ENCODE results near the gene POLE4.

The POLE4 gene

DNA sequence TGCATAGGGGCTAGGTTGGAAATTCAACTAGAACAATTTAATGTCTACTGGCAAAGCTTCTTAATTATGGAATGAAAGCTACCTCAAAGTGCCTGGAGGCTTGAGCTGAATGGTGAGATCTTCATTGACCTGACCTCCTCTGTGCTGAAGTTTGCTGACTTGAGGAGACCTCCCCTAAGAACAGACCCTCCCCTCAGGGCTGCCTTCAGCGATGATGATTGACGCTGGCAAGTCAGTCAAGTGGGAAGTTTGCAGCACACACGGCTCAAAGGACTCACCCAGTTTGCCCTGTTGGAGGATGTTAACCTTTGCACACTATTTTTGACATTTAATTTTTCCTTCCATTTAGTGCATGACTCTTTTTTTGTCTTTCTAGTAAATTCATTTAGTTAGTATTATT, 17.2 kb upstream of the POLE4 start:
- DNase-seq: no peak

DNA sequence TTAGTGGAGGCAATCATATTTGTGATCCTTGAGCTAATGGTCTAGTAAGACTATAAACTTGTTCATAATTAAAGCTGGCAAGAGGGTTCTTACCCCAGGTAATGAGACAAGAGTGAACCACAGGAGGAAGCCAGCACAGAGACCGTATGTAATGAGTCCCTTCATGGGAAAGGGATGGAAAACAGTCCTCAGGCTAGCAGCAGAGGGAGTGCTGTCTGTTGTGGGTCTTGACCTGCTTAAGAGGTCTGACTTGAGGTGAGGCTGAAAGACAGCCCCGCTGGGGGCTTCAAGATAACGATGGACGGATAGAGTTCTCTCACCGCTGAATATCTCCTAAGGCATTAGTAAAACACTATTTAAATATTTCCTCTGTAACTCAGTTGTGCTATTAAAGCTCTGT, 16.2 kb upstream of the POLE4 start:
- no peak for DNase-seq

DNA sequence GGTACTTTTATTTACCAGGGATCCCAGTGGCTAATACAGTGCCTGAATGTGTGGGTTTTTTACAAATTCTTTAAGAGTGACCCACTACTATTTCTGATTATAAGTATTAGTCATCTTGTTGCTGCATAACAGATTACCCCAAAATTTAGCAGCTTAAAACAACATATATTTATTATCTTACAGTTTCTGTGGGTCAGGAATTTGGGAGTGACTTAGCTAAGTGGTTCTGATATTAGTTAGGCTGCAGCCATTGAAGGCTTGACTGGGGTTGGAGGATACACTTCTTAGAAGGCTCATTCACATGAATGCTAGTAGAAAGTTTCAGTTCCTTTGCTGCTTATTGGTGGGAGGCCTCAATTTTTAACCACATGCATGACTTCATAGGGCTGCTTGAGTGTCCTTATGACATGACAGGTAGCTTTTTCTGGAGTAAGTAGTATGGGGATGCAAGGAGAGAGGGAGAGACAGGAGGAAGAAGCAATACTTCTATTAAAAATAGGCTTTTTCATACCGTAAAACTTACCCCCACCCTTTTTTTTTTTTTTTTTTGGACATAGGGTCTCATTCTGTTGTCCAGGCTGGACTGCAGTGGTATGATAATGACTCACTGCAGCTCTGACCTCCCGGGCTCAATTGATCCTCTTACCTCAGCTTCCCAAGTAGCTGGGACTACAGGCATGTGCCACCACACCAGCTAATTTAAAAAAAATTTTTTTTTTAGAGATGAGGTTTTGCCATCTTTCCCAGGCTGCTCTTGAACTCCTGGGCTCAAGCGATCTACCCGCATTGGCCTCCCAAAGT, 13.3 kb upstream of the POLE4 start:
- peak; percentile 26 for DNase-seq

DNA sequence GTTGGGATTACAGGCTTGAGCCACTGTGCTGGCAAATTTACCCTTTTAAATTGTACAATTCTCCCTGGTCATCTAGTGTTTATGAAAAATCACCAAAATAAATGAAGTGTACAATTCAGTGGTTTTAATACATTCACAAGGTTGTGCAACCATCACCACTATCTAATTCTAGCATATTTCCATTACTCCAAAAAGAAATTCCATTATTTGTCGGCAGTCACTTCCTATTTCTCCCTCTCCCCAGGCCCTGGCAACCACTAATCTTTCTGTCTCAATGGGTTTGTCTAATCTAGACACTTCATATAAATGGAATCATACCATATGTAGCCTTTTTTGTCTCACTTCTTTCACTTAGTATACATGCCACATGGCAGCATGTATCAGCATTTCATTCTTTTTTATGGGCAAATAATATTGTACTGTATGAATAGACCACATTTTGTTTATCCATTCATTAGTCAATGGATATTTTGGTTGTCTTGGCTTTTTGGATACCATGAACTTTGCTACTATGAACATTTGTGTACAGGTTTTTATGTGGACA, 12.6 kb upstream of the POLE4 start:
- DNase-seq: peak; percentile 49

DNA sequence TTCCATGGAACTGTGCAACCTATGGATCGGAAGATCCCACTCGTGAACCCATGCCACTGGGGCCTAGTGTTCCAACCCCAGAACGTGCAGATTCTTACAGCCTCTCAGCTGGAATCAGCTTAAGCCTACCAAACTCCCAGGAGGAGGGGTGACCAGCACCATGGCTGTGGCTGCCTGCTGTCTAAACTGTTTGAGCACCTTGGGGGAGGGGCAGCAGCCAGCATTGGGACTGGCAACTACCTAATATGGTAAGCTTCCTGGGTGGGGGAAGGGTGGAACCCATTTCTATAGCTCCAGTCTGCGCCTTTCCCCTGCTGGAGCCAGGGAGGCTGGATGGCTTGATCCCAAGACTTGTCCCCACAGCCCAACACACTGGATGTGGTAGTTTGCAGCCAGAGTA, 10.7 kb upstream of the POLE4 start:
- no peak for DNase-seq

DNA sequence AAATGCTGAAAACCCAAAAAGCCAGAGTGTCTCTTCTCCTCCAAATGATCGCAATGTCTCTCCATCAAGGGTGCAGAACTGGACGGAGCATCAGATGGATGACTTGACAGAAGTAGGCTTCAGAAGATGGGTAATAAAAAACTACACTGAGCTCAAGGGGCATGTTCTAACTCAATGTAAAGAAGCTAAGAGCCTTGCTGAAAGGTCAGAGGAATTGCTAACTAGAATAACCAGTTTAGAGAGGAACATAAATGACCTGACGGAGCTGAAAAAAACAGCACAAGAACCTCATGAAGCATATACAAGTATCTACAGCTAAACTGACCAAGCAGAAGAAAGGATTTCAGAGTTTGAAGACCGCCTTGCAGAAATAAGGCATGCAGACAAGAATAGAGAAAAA, 9.7 kb upstream of the POLE4 start:
- no peak for DNase-seq

DNA sequence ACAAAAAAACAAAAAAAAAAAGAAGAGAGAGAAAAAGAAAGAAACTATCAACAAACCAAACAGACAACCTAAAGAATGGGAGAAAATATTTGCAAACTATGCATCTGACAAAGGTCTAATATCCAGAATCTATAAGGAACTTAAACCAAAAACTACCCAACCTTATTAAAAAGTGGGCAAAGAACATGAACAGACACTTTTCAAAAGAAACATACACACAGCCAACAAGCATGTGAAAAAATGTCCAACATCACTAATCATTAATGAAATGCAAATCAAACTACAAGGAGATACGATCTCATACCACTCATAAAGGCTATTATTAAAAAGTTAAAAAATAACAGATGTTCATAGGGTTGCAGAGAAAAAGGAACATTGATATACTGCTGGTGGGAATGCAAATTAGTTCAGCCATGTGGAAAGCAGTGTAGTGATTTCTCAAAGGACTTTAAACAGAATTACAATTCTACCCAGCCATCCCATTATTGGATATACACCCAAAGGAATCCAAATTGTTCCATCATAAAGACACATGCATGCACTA, 7.2 kb upstream of the POLE4 start:
- DNase-seq: no peak

DNA sequence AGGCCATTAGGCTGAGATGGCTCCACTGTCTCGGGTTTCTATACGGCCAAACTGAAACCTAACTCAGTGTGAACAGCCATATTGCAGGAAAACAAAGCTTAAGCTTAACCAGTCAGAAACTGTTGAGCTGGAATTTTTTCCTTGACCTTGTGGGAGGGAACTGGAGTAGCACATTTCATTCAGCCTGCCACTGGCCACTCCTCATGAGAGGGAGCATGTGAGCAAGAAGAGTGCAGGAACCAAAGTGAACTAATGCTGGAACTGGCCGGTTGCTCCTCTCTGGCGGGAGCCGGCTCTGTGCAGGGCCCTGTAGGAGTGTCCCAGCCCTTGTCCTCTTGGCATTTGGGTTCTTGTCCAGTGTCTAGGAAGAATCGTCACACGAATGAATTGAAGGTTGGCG, 5.9 kb upstream of the POLE4 start:
- no peak for DNase-seq

DNA sequence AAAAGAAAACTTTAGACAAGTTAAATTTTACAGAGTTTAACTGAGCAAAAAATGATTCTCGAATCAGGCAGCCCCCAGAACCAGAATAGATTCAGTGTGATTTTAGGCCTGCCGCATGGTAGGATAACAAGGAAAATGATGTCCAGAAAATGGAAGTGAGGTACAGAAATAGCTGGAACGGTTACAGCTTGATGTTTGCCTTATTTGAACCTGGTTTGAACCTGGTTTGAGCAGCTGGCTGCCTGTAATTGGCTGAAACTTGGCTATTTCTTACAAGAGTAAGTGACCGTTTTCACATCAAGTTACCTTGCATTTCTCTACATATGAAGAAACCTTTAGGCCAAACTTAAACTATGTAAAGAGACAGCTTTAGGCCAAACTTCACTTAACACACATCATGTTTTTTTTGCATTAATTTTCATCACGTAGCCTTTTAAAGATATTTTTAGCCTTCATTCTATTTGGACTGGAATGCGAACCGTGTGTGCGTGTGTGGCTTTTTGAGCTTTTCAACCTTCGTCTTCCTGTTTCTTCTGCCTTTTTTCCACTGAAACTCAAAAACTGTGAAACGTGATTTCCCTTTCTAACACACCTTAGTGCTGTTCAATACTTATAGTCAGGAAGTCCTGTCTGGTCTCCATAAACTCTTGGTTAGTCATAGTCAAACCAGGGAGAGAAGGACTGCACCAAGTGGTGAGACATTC, 4.5 kb upstream of the POLE4 start:
- no peak for DNase-seq

DNA sequence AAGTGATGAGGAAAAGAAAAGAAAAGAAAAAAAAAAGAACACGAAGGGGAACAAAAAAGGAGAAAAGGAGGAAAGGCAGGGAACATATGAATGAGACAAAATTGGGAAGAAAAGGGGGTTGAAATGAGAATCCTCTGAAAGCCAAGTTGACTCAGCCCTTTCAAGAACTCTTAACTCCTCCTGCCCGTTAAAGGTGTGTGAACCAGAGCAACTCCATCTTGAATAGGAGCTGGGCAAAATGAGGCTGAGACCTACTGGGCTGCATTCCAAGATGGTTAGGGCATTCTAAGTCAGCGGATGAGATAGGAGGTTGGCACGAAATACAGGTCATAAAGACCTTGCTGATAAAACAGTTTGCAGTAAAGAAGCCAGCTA, 4.0 kb upstream of the POLE4 start:
- DNase-seq: no peak

DNA sequence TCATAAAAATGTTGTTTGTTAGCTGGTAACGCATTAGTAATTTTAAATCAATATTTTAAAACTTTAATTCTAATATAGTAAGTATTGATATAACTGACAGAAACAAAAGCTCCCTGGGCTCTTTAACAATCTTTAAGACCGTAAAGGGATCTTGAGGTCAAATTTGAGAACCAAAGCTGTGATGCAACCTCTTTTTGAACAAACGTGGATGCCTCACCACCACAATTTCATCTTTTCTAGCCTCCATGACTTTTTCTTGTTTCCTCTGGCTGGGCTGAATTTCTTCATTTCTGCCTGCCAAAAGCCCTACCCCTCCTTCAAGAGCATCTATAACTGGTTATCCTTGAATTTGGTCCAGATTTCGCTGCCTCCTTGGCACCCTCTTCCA, 563 bp upstream of the POLE4 start:
- no peak for DNase-seq

DNA sequence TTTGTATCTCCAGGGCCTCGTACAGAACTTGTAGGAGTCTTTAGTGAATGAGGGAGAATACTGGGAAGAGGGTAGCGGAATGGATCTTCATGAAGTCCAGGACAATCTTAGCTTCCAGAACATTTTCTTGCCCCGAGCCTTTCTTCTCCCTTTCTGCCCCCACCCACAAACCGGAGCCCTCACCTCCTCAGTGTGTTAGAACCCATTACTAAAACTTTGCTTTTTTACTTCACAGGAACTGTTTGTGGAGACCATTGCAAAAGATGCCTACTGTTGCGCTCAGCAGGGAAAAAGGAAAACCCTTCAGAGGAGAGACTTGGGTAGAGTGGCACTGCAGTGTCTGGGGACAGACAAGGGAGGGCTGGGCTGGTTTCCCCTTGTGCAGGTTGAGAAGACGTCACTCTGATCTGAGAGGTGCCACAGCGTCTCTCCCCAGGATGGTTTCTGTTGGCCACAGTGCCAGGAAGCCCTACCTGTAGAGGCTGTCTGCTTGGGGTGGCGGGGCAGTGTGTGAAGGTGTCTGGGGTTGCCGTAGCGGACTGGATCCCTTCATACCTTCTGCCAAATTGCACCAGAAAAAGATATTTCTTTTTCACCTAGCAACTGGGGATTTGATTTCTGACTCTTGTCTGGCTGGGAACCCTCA, 786 bp downstream of the POLE4 start:
- DNase-seq: no peak

DNA sequence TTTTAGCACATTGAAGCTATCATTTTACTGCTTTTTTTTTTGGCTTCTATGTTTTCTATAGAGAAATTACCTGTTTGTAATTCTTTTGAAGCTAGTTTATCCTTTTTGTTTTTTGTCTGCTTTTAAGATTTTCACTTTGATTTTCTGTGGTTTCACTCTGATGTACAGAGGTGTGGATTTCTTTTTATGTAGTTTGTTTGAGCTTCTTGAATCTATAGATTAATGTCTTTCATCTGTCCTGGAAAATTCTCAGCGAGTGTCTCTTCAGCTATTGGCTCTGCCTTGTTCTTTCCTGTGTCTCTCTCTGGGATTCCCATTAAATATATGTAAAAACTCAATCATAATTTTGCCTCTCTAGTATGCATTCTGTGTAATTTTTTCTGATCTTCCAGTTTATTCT, 8.4 kb downstream of the POLE4 start:
- DNase-seq: no peak

DNA sequence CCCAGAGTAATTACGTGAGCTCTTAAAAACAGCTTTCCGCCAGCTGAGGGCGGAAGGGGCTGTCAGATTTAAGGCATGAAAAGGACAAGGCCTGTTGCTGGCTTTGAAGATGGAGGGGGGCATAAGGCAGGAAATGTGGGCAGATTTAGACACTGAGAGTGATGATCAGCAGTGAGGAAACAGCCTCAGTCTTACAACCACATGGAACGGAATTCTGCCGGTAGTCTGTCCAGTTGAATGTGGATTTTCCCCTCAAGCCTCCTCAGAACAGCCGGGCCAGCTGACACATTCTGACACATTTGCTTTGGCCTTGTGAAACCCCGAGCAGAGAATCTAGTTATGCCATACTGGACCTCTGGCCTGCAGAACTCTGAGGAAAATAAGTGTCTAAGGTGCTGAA, 16.6 kb downstream of the POLE4 start:
- DNase-seq: no peak

DNA sequence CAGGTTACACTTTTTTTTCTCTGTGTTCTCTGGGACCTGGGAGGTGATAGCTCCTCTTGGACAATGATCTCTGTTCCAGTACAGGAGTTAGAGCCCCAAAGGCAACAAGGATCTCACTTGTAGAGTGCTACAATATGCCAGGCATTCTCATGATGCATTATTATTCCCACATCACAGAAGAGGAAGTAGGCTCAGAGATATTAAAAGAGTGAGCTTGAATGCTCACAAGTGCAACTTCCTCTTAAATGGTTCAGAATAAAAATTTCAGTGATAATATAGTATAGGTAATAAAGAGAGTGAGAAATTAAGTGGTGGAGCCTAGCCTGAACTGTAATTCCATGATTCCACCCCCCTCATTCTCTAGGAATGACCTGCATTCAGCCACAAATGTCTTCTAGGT, 21.4 kb downstream of the POLE4 start:
- DNase-seq: no peak

DNA sequence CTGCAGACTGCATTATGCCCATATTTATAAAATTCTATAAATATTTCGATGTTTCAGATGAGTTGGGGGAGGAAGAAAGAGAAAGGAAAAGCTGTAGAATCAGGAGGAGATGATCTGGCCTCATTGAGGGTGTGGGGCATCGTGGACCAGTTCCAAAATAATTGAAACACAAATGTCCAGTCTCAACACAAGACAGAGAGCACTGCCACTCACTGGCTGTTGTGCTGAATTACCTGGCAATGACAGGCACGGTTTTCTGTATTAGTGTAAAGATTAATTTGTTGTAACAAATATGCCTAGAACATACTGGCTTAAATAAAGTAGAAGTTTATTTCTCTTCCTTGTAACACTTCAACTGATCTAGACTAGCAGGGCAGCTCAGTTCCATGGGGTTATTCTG, 24.1 kb downstream of the POLE4 start:
- no peak for DNase-seq

DNA sequence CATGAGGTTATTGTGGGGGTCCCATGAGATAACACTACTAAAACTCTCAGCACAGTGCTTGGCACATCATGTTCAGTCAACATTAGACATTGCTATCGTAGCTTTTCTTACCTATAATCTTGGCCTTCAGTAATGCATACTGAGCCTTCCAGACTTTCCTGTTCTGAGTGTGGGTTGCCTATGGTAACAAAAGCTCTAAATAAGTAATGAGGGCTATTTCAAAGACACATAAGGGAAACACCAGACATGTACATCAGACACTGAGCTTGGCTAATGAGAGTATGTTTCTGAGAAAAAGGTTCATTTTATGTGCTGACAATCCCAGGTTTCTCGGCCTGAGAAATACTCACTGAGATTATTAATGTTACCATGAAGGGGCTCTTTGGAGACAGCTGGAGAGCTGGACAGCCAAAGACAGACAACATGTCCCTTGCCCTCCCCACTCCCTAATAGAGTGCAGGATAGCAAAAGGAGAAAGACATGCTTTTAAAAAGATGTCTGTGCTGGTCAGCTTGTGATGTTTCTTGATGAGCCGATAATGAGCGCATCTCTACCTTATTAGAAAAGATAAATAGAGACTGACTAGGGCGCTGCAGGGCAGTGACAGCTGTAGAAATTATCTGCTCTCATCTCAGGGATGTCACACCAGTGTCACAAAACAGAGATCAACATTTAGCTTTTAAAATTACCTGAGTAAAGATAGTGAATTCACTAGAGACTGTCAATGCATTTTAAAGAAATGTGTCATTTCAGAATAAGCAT, 25.4 kb downstream of the POLE4 start:
- no peak for DNase-seq

DNA sequence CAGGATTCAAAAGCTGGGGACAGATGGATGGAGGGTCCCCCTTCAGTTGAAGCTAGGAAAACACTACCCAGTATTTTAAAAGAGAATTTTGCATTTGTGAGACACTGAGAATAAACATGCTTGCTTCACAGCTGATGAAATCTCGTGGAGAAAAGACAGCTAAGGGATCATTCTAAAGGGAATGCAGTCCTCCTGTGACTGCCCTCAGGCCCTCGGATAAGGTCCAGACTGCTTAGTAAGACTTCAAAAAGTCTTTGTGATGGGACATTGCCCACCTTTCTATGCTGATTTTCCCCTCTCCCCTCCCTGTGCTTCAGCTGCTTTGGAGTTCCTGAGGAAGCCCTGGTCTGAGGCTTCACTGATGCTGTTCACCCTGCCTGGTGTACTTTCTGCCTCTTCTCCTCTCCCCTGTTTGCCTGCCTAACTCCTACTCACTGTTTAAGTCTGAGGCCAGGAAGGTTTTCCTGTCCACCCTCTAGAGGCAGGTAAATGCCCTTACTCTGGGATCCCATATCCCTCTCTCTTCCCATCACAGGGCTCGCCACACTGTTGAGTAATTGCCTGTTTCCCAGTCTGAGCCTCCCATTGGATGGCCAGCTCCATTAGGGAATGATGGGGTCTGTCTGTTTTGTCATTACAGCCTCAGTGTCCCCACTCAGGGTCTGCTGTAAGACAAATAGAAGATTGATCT, 26.6 kb downstream of the POLE4 start:
- no peak for DNase-seq

DNA sequence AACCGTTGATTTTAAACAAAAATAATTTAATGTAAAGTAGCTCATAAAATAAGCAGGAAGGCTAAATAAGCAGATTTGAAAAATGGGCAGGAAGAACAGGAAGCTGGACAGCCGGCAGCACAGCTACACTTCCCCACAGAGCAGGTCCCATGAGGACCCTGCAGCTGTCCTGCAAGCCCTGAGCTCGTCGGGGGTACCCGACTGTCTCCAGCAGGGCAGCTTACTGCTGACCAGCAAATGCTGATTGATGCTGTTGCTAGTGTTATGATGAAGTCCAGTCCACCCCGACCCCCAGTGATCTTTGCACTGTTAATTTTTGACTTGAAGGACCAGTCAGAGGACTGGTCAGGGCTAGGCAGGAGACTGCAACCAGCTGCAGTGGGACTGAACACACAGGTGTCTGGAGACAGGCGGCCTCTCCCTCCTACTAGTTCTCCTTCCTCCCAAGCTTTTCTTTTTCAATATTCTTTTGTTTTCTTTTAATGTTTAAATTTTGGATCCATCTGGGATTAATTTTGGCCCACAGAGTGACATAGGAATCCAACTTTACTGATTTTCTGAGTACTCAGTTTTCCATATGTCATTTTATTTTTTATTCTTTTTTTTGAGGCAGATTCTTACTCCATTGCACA, 27.7 kb downstream of the POLE4 start:
- DNase-seq: no peak

DNA sequence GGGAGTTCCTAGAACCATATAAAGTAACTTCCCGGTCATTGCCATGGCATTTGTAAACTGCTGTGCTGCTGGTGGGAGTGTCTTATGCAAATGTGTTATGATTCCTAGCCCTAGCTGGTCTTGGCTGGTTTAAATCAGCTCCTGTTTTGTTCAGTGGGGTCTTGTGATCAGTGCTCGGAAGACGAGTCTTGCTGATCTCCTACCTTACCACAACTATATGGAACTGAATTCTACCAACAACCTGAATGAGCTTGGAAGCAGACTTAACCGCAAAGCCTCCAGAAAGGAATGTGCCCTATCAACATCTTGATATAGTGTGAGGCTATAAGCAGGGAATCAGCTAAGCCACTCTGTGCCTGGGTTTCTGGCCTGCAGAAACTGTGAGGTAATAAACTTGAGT, 33.5 kb downstream of the POLE4 start:
- peak; percentile 82 for DNase-seq

DNA sequence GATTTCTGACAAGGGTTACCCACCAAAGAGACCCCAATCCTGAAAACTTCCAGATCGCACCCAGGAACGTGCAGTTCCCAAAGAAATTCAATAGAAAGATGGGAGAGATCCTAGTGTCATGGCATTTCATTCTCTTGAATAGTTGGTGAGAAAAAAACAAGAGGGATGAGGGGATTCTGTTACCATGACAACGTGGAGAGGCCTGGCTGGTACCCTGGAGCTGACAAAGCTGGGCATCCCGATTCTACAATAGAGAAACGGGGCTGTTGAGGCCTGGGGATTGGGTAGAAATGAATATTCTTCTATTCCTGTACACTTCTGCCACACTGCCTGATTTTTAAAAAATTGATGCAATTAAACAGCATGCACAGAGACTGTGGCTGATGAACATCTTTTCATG, 41.0 kb downstream of the POLE4 start:
- no peak for DNase-seq

DNA sequence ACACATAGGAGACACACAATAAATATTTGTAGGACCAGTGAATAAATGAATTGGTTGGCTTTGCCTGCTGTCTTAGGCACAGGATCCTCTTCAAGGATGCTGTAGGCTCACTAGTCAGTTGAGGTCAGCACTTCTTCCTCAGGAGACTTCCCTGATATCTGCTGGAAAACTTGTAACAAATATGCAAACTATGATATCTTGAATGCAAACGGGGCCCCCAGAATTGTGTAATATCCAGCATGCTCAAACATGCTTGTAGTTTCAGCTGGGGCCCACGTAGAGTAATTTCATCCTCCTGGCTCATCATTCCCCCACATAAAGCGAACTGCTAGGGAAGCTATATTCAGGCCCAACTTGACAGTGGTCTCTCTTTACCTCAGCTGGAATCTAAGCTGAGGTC, 43.6 kb downstream of the POLE4 start:
- peak; percentile 57 for DNase-seq

Measured in fibroblast of skin of abdomen (primary cell).